Uterus (tissue), 2 donors: ENCODE data around the gene PLXND1.

Source experiments
- POLR2A ChIP-seq, 2 donors: fragments of 450-650 bp; IDR thresholded peaks; one replicate each; pipeline ENCODE4 v1.6.1; 2016; ENCODE audit warnings: antibody characterized with exemption in 2 of 2, mild to moderate bottlenecking in 1 of 2, moderate library complexity in 1 of 2
- TF ChIP-seq, protein P1 (sequence below), 4 experiments: fragments of 200-600 bp in 2 of 4; fragments of 450-650 bp in 2 of 4; sonication (generic) in 2 of 4; IDR thresholded peaks; one replicate each; pipeline ENCODE4 v1.5.1; 2016 to 2019; ENCODE audit warnings: antibody characterized with exemption in 4 of 4, mild to moderate bottlenecking in 2 of 4, moderate library complexity in 1 of 4

DNA sequence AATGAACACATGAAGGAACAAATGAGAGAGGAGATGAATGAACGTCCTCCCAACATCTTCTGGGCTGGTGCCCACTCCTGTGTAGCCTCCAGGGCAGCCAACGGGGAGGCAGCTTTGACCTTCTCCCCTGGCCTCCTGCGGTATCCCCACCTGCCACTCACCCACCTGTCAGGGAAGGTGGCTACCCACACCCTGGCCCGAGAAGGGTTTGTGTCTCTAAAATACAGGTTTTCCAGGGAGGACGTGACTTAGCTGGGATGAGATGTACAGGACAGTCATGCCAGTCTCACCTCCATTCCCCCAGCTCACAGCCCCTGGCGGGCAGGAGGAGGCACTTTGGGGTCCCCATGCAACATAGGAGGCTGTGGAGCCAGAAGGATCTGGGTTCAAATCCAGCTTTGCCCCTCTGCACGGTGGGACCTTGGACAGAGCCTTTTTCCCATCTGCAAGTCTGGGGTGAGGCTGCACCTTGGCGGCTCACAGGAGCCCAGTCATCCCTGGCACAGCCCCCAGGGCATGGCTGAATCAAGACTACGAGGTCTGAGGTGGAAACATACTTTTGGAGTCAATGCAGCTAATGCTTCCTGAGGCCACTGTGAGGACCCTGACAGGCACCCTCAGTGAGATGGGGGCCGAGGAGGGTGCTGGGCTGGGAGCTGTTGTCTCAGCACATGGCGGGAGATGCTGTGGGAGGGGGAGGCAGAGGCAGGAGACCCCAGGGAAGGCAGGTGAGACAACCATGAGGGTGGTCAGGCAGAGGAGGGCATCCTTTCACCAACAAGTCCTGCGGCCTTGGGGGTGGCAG, 11.1 kb upstream of the PLXND1 start:
- TF ChIP-seq, protein P1, sequence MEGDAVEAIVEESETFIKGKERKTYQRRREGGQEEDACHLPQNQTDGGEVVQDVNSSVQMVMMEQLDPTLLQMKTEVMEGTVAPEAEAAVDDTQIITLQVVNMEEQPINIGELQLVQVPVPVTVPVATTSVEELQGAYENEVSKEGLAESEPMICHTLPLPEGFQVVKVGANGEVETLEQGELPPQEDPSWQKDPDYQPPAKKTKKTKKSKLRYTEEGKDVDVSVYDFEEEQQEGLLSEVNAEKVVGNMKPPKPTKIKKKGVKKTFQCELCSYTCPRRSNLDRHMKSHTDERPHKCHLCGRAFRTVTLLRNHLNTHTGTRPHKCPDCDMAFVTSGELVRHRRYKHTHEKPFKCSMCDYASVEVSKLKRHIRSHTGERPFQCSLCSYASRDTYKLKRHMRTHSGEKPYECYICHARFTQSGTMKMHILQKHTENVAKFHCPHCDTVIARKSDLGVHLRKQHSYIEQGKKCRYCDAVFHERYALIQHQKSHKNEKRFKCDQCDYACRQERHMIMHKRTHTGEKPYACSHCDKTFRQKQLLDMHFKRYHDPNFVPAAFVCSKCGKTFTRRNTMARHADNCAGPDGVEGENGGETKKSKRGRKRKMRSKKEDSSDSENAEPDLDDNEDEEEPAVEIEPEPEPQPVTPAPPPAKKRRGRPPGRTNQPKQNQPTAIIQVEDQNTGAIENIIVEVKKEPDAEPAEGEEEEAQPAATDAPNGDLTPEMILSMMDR (IDR thresholded peaks at IDR 0.05), result no peak
- no peak for TF ChIP-seq POLR2A (IDR thresholded peaks at IDR 0.05)
